Measurements from ENCODE around the gene BGLAP. TPM values are rescaled to one million over a fixed set of nuclear protein-coding genes. Genes with fewer than 3 reads are reported as not detected.

Gene BGLAP
- total and polyA plus RNA-seq, 2 of the 13 experiments (the other 11 are each of a cell fraction or from before 2014, with no cell fraction given) = 0.62 to 1.6 TPM

DNA sequence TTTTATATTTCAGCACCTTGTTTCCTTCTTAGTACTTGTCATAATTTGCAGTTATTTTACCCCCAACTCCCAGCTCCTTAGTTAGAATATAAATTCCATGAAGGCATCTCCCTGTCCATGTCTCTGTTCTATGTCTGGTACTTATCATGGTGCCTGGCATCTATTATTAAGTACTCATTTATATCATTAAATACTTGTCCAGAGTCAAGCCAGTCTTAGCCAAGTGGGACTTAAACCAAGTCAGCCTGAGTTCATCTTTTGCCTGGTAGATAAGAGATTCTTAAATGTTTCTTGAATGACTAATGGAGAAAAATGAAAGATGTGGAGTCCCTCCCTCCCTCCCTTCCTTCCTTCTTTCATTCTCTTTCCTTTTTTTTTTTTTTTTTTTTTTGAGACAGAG, 38.7 kb upstream of the BGLAP start (continued):
- TF ChIP-seq, protein P1, sequence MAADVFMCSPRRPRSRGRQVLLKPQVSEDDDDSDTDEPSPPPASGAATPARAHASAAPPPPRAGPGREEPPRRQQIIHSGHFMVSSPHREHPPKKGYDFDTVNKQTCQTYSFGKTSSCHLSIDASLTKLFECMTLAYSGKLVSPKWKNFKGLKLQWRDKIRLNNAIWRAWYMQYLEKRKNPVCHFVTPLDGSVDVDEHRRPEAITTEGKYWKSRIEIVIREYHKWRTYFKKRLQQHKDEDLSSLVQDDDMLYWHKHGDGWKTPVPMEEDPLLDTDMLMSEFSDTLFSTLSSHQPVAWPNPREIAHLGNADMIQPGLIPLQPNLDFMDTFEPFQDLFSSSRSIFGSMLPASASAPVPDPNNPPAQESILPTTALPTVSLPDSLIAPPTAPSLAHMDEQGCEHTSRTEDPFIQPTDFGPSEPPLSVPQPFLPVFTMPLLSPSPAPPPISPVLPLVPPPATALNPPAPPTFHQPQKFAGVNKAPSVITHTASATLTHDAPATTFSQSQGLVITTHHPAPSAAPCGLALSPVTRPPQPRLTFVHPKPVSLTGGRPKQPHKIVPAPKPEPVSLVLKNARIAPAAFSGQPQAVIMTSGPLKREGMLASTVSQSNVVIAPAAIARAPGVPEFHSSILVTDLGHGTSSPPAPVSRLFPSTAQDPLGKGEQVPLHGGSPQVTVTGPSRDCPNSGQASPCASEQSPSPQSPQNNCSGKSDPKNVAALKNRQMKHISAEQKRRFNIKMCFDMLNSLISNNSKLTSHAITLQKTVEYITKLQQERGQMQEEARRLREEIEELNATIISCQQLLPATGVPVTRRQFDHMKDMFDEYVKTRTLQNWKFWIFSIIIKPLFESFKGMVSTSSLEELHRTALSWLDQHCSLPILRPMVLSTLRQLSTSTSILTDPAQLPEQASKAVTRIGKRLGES (CRISPR knock-in tag; IDR thresholded peaks at IDR 0.05; ENCODE audit: borderline replicate concordance) = no peak
- TF ChIP-seq ARNT2 (CRISPR knock-in tag; IDR thresholded peaks at IDR 0.05; ENCODE audit: low read depth) (no peak), ZZZ3 (CRISPR knock-in tag; IDR thresholded peaks at IDR 0.05; ENCODE audit: borderline replicate concordance) (no peak), YEATS4 (CRISPR knock-in tag; IDR thresholded peaks at IDR 0.05; ENCODE audit: borderline replicate concordance) (no peak), ZNF652 (CRISPR knock-in tag; IDR thresholded peaks at IDR 0.05; ENCODE audit: borderline replicate concordance, low read depth) (no peak), ZNF720 (CRISPR knock-in tag; IDR thresholded peaks at IDR 0.05) (no peak), NBN (conservative IDR thresholded peaks at IDR 0.05) (no peak)

DNA sequence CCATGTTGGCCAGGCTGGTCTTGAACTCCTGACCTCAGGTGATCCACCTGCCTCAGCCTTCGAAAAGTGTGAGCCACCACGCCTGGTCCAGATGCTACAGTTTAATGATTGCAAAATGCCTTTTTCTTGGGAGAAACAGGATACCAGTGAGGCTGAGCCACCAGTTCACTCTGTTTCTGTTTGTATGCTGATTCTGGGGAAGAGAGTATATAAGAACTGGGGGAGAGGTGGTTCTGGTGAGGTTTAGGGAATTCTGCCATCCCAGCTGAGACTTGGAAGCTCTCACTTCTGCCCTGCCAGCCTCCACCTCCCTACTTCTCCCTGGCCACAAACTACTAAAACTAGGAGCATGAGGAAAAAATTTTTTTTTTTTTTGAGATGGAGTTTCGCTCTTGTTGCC, 37.3 kb upstream of the BGLAP start:
- FAIRE-seq = no peak
- POLR2A ChIA-PET = no interaction called here
- WGBS (ENCODE audit: low lambda C conversion rate) = 98% methylated on average over 3 of the region's 3 CpGs

More for the DNA sequence above, 37.3 kb upstream of the BGLAP start:
- Histone ChIP-seq H3K9ac (ENCODE audit: insufficient read depth, low read depth, low read length) (no peak overlapping the region), H3K4me1 (ENCODE audit: insufficient read depth, low read length) (no peaks in the 10 kb centered on the region), H3K79me2 (ENCODE audit: insufficient read depth, low read length) (no peaks in the 10 kb centered on the region), H3K9me3 (ENCODE audit: low read length) (no peaks in the 10 kb centered on the region), H3K27me3 (ENCODE audit: control insufficient read depth in 1 of 2, insufficient read depth in 2 of 2, low read length in 2 of 2) (no peaks in the 10 kb centered on the region), H2AFZ (ENCODE audit: low read length) (no peak overlapping the region), H3K36me3 (replicated peaks in 1 of 2; ENCODE audit: control insufficient read depth in 1 of 2, insufficient read depth in 2 of 2, low read length in 2 of 2) (peaks cover 15 to 53% of the 10 kb centered on the region in 2 experiments), H4K20me1 (ENCODE audit: insufficient read depth, low read length) (no peaks in the 10 kb centered on the region), H3K4me2 (ENCODE audit: low read depth, low read length) (no peak overlapping the region), H3K27ac (ENCODE audit: extremely low read length, insufficient read depth, low read length) (no peak overlapping the region), H3K4me3 (replicated peaks in 1 of 3; ENCODE audit: insufficient read depth in 1 of 3, low read depth in 2 of 3, low read length in 3 of 3) (no peak overlapping the region)
- in situ Hi-C loops (cut with HindIII; ENCODE audit: extremely low pct_ligation_motif_present, low pct_unique_long_range_greater_than_20kb) = no loop called here
- CTCF ChIA-PET (ENCODE audit: low intra/inter-chr PET ratio, low total read pairs) = no interaction called here
- intact Hi-C loops (cut with micrococcal nuclease; ENCODE audit: unreplicated experiment) = loop anchor here (10.0 kb wide), 1 partner anchor 890 kb away; the partner anchor contains the start of gene ETV3L
- no peak for TF ChIP-seq GATAD1 (CRISPR knock-in tag; IDR thresholded peaks at IDR 0.05)
- no peak for TF ChIP-seq ZBTB1 (CRISPR knock-in tag; IDR thresholded peaks at IDR 0.05; ENCODE audit: borderline replicate concordance)
- TF ChIP-seq NFIB (CRISPR knock-in tag; IDR thresholded peaks at IDR 0.05; ENCODE audit: borderline replicate concordance) = no peak
- TF ChIP-seq ZNF766 (CRISPR knock-in tag; IDR thresholded peaks at IDR 0.05; ENCODE audit: borderline replicate concordance) = no peak
- TF ChIP-seq, protein P2, sequence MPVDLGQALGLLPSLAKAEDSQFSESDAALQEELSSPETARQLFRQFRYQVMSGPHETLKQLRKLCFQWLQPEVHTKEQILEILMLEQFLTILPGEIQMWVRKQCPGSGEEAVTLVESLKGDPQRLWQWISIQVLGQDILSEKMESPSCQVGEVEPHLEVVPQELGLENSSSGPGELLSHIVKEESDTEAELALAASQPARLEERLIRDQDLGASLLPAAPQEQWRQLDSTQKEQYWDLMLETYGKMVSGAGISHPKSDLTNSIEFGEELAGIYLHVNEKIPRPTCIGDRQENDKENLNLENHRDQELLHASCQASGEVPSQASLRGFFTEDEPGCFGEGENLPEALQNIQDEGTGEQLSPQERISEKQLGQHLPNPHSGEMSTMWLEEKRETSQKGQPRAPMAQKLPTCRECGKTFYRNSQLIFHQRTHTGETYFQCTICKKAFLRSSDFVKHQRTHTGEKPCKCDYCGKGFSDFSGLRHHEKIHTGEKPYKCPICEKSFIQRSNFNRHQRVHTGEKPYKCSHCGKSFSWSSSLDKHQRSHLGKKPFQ (CRISPR knock-in tag; IDR thresholded peaks at IDR 0.05; ENCODE audit: insufficient replicate concordance) = no peak
- DNase-seq (ENCODE audit: low spot score) = no peak
- BruUV-seq (replicated peaks) = no TSS peak
- no peak for ATAC-seq

Measured in HepG2 (cell line).